A673 (cell line): ENCODE measurements around the gene TIGD3.

Experiments
- EZH2 ChIP-seq: fragments of 200-600 bp; sonication (generic); IDR thresholded peaks from 2 replicates; pipeline ENCODE4 v1.6.1; 2017; ENCODE audit warnings: borderline replicate concordance, low read depth, mild to moderate bottlenecking, mixed read lengths, antibody characterized with exemption, low read length; ENCODE audit not compliant: poor library complexity, severe bottlenecking
- TF ChIP-seq, protein P1 (sequence below): fragments of 300-800, 200-600 bp; sonication (generic); conservative IDR thresholded peaks from 2 replicates; pipeline ENCODE4 v1.5.1; 2017; ENCODE audit warnings: low read depth, mild to moderate bottlenecking, antibody characterized with exemption, low read length, moderate library complexity, mixed read lengths

GRCh38 chr11:65373839-65374580 is 19.5 kb downstream of the TIGD3 start:
- TF ChIP-seq, protein P1, sequence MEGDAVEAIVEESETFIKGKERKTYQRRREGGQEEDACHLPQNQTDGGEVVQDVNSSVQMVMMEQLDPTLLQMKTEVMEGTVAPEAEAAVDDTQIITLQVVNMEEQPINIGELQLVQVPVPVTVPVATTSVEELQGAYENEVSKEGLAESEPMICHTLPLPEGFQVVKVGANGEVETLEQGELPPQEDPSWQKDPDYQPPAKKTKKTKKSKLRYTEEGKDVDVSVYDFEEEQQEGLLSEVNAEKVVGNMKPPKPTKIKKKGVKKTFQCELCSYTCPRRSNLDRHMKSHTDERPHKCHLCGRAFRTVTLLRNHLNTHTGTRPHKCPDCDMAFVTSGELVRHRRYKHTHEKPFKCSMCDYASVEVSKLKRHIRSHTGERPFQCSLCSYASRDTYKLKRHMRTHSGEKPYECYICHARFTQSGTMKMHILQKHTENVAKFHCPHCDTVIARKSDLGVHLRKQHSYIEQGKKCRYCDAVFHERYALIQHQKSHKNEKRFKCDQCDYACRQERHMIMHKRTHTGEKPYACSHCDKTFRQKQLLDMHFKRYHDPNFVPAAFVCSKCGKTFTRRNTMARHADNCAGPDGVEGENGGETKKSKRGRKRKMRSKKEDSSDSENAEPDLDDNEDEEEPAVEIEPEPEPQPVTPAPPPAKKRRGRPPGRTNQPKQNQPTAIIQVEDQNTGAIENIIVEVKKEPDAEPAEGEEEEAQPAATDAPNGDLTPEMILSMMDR, result no peak
- TF ChIP-seq EZH2, result no peak
